ENCODE data around the gene STAMBP.
"Not testable (repeated sequence)": the region's sequence is repeated elsewhere in the genome, so short reads cannot be mapped to it uniquely, and the experiment has no call there.

The STAMBP gene

GRCh38 chr2:73862987-73863386 lies 34.2 kb downstream of the STAMBP start:
- Histone ChIP-seq H3K27ac (ENCODE audit: low read length) (no peak overlapping the region), H3K9ac (ENCODE audit: low read depth, low read length) (no peak overlapping the region), H3K9me3 (ENCODE audit: insufficient read depth, low read depth, low read length) (no peaks in the 10 kb centered on the region), H3K4me1 (ENCODE audit: insufficient read depth, low read length) (no peaks in the 10 kb centered on the region), H3K27me3 (ENCODE audit: insufficient read depth, low read length) (no peaks in the 10 kb centered on the region), H3K36me3 (ENCODE audit: insufficient read depth, low read depth, low read length) (peaks cover 79% of the 10 kb centered on the region), H3K4me3 (ENCODE audit: low read length) (no peak overlapping the region)

GRCh38 chr2:73868204-73868978 lies 39.6 kb downstream of the STAMBP start:
- no peak overlapping the region for H3K9ac ChIP-seq (ENCODE audit: low read depth, low read length)
- H3K36me3 ChIP-seq (ENCODE audit: insufficient read depth, low read depth, low read length) = peaks cover 33% of the 10 kb centered on the region
- no peaks in the 10 kb centered on the region for H3K4me1 ChIP-seq (ENCODE audit: insufficient read depth, low read length)
- H3K27me3 ChIP-seq (ENCODE audit: insufficient read depth, low read length) = no peaks in the 10 kb centered on the region
- H3K4me3 ChIP-seq (ENCODE audit: low read length) = no peak overlapping the region
- H3K27ac ChIP-seq (ENCODE audit: low read length) = no peak overlapping the region
- no peaks in the 10 kb centered on the region for H3K9me3 ChIP-seq (ENCODE audit: insufficient read depth, low read depth, low read length)

GRCh38 chr2:73870084-73870483 lies 41.3 kb downstream of the STAMBP start:
- Histone ChIP-seq H3K9ac (ENCODE audit: low read depth, low read length) (no peak overlapping the region), H3K36me3 (ENCODE audit: insufficient read depth, low read depth, low read length) (peaks cover 16% of the 10 kb centered on the region), H3K27ac (ENCODE audit: low read length) (no peak overlapping the region)

GRCh38 chr2:73877071-73877802 lies 48.5 kb downstream of the STAMBP start:
- H3K36me3 ChIP-seq (ENCODE audit: insufficient read depth, low read depth, low read length) = no peaks in the 10 kb centered on the region
- no peak overlapping the region for H3K9ac ChIP-seq (ENCODE audit: low read depth, low read length)
- H3K9me3 ChIP-seq (ENCODE audit: insufficient read depth, low read depth, low read length) = no peaks in the 10 kb centered on the region
- H3K4me3 ChIP-seq (ENCODE audit: low read length) = no peak overlapping the region
- H3K27me3 ChIP-seq (ENCODE audit: insufficient read depth, low read length) = no peaks in the 10 kb centered on the region
- H3K27ac ChIP-seq (ENCODE audit: low read length) = no peak overlapping the region
- H3K4me1 ChIP-seq (ENCODE audit: insufficient read depth, low read length) = no peaks in the 10 kb centered on the region

More at GRCh38 chr2:73870084-73870483, 41.3 kb downstream of the STAMBP start:
- Histone ChIP-seq H3K9me3 (ENCODE audit: insufficient read depth, low read depth, low read length) (no peaks in the 10 kb centered on the region), H3K4me3 (ENCODE audit: low read length) (no peak overlapping the region), H3K27me3 (ENCODE audit: insufficient read depth, low read length) (no peaks in the 10 kb centered on the region), H3K4me1 (ENCODE audit: insufficient read depth, low read length) (no peaks in the 10 kb centered on the region)

GRCh38 chr2:73877984-73878383 lies 49.2 kb downstream of the STAMBP start:
- not testable (repeated sequence) for H3K9ac ChIP-seq (ENCODE audit: low read depth, low read length); H3K36me3 ChIP-seq (ENCODE audit: insufficient read depth, low read depth, low read length); H3K27ac ChIP-seq (ENCODE audit: low read length); H3K27me3 ChIP-seq (ENCODE audit: insufficient read depth, low read length); H3K9me3 ChIP-seq (ENCODE audit: insufficient read depth, low read depth, low read length); H3K4me1 ChIP-seq (ENCODE audit: insufficient read depth, low read length); H3K4me3 ChIP-seq (ENCODE audit: low read length)

DNA sequence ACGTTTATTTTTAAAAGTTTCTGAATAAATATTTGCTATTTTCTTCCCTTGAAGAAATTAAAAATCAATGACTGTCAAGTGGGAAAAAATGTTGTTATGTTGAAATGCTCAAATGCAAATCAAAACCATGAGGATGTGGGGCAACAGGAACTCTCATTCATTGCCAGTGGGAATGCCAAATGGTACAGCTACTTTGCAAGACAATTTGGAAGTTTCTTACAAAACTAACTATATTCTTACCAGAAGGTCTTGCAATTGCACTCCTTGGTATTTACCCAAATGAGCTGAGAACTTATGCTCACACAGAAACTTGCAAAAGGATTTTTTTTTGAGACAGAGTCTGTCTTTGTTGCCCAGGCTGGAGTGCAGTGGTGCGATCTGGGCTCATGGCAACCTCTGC lies 56.6 kb downstream of the STAMBP start:
- no peak overlapping the region for H3K9ac ChIP-seq (ENCODE audit: low read depth, low read length)

DNA sequence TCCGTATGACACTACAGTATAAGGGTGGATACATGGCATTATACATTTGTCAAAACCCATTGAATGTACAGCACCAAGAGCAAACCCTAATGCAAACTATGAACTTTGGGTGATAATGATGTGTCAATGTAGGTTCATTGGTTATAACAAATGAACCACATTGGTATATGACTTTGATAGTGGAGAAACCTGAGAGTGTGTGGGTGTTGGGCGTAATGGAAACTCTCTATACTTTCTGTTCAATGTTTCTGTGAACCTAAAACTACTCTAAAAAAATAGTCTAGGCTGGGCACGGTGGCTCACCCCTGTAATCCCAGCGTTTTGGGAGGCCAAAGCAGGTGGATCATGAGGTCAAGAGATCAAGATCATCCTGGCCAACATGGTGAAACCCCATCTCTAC lies 57.6 kb downstream of the STAMBP start:
- Histone ChIP-seq H3K36me3 (ENCODE audit: insufficient read depth, low read depth, low read length) (no peaks in the 10 kb centered on the region), H3K9me3 (ENCODE audit: insufficient read depth, low read depth, low read length) (no peaks in the 10 kb centered on the region), H3K4me1 (ENCODE audit: insufficient read depth, low read length) (no peaks in the 10 kb centered on the region), H3K27ac (ENCODE audit: low read length) (no peak overlapping the region), H3K27me3 (ENCODE audit: insufficient read depth, low read length) (no peaks in the 10 kb centered on the region), H3K4me3 (ENCODE audit: low read length) (no peak overlapping the region), H3K9ac (ENCODE audit: low read depth, low read length) (no peak overlapping the region)

More for the DNA sequence above, 56.6 kb downstream of the STAMBP start:
- H3K36me3 ChIP-seq (ENCODE audit: insufficient read depth, low read depth, low read length) = no peaks in the 10 kb centered on the region
- H3K9me3 ChIP-seq (ENCODE audit: insufficient read depth, low read depth, low read length) = no peaks in the 10 kb centered on the region
- no peaks in the 10 kb centered on the region for H3K4me1 ChIP-seq (ENCODE audit: insufficient read depth, low read length)
- H3K27me3 ChIP-seq (ENCODE audit: insufficient read depth, low read length) = no peaks in the 10 kb centered on the region
- H3K4me3 ChIP-seq (ENCODE audit: low read length) = no peak overlapping the region
- no peak overlapping the region for H3K27ac ChIP-seq (ENCODE audit: low read length)

GRCh38 chr2:73887596-73888353 lies 59.0 kb downstream of the STAMBP start:
- not testable (repeated sequence) for H3K4me3 ChIP-seq (ENCODE audit: low read length); H3K27me3 ChIP-seq (ENCODE audit: insufficient read depth, low read length); H3K9ac ChIP-seq (ENCODE audit: low read depth, low read length); H3K9me3 ChIP-seq (ENCODE audit: insufficient read depth, low read depth, low read length); H3K27ac ChIP-seq (ENCODE audit: low read length); H3K4me1 ChIP-seq (ENCODE audit: insufficient read depth, low read length); H3K36me3 ChIP-seq (ENCODE audit: insufficient read depth, low read depth, low read length)

DNA sequence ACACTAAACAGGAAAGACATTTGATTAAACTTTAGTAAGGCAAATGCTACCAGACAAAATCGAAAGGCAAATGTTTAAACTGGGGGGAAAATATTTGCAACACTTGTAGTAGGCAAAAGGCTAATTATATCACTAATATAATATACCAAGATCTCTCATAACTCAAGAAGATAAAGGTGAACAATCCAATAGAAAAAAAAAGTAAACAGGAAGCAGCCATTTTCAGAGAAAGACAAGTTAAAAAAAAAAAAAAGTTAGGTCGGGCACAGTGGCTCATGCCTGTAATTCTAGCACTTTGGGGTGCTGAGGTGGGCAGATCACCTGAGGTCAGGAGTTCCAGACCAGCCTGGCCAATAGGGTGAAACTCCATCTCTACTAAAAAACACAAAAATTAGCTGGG lies 59.6 kb downstream of the STAMBP start:
- no peak overlapping the region for H3K27ac ChIP-seq (ENCODE audit: low read length)
- H3K9ac ChIP-seq (ENCODE audit: low read depth, low read length) = no peak overlapping the region
- H3K36me3 ChIP-seq (ENCODE audit: insufficient read depth, low read depth, low read length) = no peaks in the 10 kb centered on the region
- no peaks in the 10 kb centered on the region for H3K9me3 ChIP-seq (ENCODE audit: insufficient read depth, low read depth, low read length)
- H3K4me3 ChIP-seq (ENCODE audit: low read length) = no peak overlapping the region
- H3K4me1 ChIP-seq (ENCODE audit: insufficient read depth, low read length) = peaks cover 5% of the 10 kb centered on the region; the same call in 1 of the 2 replicates
- no peaks in the 10 kb centered on the region for H3K27me3 ChIP-seq (ENCODE audit: insufficient read depth, low read length)

- Histone ChIP-seq H3K4me1 (ENCODE audit: insufficient read depth, low read length) (peaks cover 5% of the 10 kb centered on the region; the same call in 1 of the 2 replicates), H3K36me3 (ENCODE audit: insufficient read depth, low read depth, low read length) (no peaks in the 10 kb centered on the region), H3K9ac (ENCODE audit: low read depth, low read length) (no peak overlapping the region), H3K4me3 (ENCODE audit: low read length) (no peak overlapping the region), H3K9me3 (ENCODE audit: insufficient read depth, low read depth, low read length) (no peaks in the 10 kb centered on the region), H3K27me3 (ENCODE audit: insufficient read depth, low read length) (no peaks in the 10 kb centered on the region), H3K27ac (ENCODE audit: low read length) (no peak overlapping the region)
These were observed 60.4 kb downstream of the STAMBP start for GRCh38 chr2:73889206-73889605.

DNA sequence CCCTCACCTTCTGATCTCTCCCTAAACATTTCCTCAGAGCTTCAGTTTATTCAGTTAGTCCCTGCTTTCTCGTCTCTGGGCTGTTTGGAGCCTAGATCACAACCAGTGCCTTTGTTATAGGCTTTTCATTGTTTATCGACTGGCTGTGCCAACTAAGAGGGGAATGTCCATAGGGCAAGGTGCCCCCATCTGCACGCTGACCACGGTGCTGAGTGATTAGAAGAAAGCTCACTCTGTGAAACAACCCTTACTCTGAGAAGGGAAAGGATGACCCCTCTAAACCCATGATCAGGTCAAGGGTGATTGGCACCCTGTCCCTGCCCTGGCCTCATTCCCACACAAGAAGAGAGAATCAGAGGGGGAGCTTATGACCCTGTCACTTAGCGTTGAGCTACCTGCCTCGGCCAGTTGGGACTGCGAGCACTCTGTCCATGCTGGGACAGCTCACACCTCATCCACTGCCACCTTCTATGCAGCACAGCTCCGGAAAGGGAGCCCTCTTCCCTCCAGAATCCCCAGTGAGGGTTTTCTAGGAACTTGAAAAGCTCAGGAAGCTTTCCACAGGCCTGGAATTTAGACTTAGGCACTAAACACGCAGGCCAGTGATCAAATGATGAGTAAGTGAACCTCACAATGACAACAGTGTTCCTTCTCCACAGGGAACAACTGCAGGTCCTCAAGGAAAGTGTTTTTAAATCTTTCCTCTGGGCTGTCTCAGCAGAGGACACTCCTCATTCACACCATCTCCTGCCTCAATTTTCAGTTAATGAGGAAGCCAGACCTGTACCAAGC lies 61.7 kb downstream of the STAMBP start:
- Histone ChIP-seq H3K9me3 (ENCODE audit: insufficient read depth, low read depth, low read length) (no peaks in the 10 kb centered on the region), H3K27me3 (ENCODE audit: insufficient read depth, low read length) (no peaks in the 10 kb centered on the region), H3K4me3 (ENCODE audit: low read length) (no peak overlapping the region), H3K9ac (ENCODE audit: low read depth, low read length) (no peak overlapping the region), H3K27ac (ENCODE audit: low read length) (no peak overlapping the region), H3K4me1 (ENCODE audit: insufficient read depth, low read length) (peaks cover 5% of the 10 kb centered on the region; the same call in 1 of the 2 replicates), H3K36me3 (ENCODE audit: insufficient read depth, low read depth, low read length) (no peaks in the 10 kb centered on the region)

Measured in iPS-20b (cell line).